AG04450 (cell line): Measurements from ENCODE around the gene CTRL. TPM values are rescaled to one million over a fixed set of nuclear protein-coding genes. Genes with fewer than 3 reads are reported as not detected.
"Not testable (repeated sequence)": the region's sequence is repeated elsewhere in the genome, so short reads cannot be mapped to it uniquely, and the experiment has no call there.

Experiments
- CTCF ChIA-PET: fragments of 300-600, 350-600 bp; formaldehyde crosslinking; extraction: SDS; loops from one replicate; lab custom pipeline; 2022; ENCODE audit warnings: antibody characterized with exemption, inconsistent platforms; lab: Charles Lee
- POLR2A ChIA-PET: fragments of 350-600 bp; formaldehyde crosslinking; extraction: SDS; loops from one replicate; lab custom pipeline; 2021; ENCODE audit warnings: antibody characterized with exemption, inconsistent platforms; lab: Yijun Ruan, JAX
- DNase-seq: peaks from one replicate; pipeline ENCODE4 v3.0.0-alpha.2; 2011; ENCODE audit warnings: low read depth, low spot score
- H3K27ac ChIP-seq: one replicate; pipeline ENCODE4 v1.5.1; 2012; ENCODE audit warnings: low read depth, low read length, control low read depth
- H3K27me3 ChIP-seq: one replicate; pipeline ENCODE4 v1.6.0; 2012; ENCODE audit warnings: low read length; ENCODE audit not compliant: control insufficient read depth, insufficient read depth
- H3K4me3 ChIP-seq: 2 replicates; pipeline ENCODE4 v1.5.1; 2011; ENCODE audit warnings: mild to moderate bottlenecking, low read depth, low read length, control low read depth
- H3K9me3 ChIP-seq: 2 replicates; pipeline ENCODE4 v1.5.1; 2012; ENCODE audit warnings: low read length; ENCODE audit not compliant: control insufficient read depth, insufficient read depth
- polyA plus RNA-seq: library from polyadenylated mRNA; depleted of rRNA; stranded (reverse); fragments of >200 nt; gene quantifications from 2 replicates; pipeline ENCODE4 v1.2.3, GENCODE V29; 2011
- TF ChIP-seq, protein P1 (sequence below): IDR thresholded peaks from 2 replicates; pipeline ENCODE4 v1.5.1; 2011; ENCODE audit warnings: low read depth, low read length, control low read depth, inconsistent platforms

CTRL gene
- polyA plus RNA-seq, 1 experiment, result 0.14 TPM

DNA sequence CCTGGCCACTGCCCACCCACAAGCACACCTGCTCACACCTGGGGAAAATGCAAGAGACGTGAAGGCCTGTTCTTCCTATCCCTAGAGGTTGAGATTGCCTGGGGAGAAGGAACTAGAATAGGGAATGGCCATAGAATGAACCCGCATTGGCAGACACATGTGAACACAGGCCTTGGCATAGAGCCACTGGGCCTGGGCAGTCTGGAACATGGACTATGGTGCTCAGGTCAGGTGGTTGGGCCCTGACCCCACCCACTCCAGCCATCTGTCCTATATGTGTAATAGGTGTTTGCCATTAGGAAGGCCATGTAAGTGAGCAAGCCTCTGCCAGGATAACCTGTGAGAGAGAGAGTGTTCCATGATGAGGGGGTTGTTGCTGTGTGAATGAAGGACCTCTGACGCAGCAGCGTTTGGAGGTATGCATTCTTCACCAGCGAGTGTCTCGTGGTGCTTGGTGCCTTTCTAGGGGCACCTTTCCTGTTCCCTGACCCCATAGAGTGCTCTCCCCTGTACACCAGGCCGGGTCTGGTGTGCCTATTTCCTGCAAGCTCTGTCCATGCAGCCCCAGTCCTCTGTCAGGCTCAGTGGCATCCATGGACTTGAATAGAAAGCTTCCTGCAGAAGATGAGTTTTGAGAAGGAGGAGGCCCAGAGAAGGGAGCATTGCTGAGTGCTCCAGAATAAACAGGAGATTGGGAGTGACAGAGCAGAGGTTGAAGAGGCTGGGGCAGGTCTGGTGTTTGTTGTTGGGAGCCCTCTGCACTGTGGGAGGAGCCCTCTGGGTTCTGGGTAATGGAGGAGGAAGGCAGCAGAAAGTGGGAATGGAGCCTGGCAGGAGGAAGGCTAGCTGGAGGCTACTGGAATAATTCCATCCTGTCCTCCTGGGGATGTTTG is 15.6 kb downstream of the CTRL start:
- Histone ChIP-seq H3K27ac (no peak overlapping the region), H3K9me3 (no peaks in the 10 kb centered on the region), H3K27me3 (no peaks in the 10 kb centered on the region), H3K4me3 (no peak overlapping the region)
- DNase-seq, result no peak
- ChIA-PET POLR2A (no interaction called here), CTCF (no interaction called here)
- TF ChIP-seq, protein P1, sequence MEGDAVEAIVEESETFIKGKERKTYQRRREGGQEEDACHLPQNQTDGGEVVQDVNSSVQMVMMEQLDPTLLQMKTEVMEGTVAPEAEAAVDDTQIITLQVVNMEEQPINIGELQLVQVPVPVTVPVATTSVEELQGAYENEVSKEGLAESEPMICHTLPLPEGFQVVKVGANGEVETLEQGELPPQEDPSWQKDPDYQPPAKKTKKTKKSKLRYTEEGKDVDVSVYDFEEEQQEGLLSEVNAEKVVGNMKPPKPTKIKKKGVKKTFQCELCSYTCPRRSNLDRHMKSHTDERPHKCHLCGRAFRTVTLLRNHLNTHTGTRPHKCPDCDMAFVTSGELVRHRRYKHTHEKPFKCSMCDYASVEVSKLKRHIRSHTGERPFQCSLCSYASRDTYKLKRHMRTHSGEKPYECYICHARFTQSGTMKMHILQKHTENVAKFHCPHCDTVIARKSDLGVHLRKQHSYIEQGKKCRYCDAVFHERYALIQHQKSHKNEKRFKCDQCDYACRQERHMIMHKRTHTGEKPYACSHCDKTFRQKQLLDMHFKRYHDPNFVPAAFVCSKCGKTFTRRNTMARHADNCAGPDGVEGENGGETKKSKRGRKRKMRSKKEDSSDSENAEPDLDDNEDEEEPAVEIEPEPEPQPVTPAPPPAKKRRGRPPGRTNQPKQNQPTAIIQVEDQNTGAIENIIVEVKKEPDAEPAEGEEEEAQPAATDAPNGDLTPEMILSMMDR, result no peak

- H3K27me3 ChIP-seq, POLR2A ChIA-PET, H3K9me3 ChIP-seq, DNase-seq, H3K4me3 ChIP-seq, H3K27ac ChIP-seq: not testable (repeated sequence)
- CTCF ChIA-PET, result interaction anchor here (0.9 to 1.2 kb wide), 2 partner anchors 10 to 99 kb away, joined by 4 read pairs; no protein-coding TSS in a partner anchor
These were observed 16.2 kb downstream of the CTRL start for GRCh38 chr16:67915496-67915769.

GRCh38 chr16:67914758-67915495 is 16.7 kb downstream of the CTRL start:
- ChIA-PET POLR2A (no interaction called here), CTCF (interaction anchor here (0.5 to 1.5 kb wide), 4 partner anchors 9 to 394 kb away, joined by 3 to 8 read pairs (median 4); partner anchors contain the start of gene NRN1L)

GRCh38 chr16:67910158-67910557 is 21.5 kb downstream of the CTRL start:
- ChIA-PET POLR2A (no interaction called here), CTCF (interaction anchor here (0.5 to 2.1 kb wide), 3 partner anchors 93 to 239 kb away, joined by 3 to 10 read pairs (median 3); no protein-coding TSS in a partner anchor)
- no peak overlapping the region for H3K4me3 ChIP-seq
- no peak overlapping the region for H3K27ac ChIP-seq
- no peaks in the 10 kb centered on the region for H3K9me3 ChIP-seq
- TF ChIP-seq, protein P1, result no peak
- peak; percentile 42 for DNase-seq
- no peaks in the 10 kb centered on the region for H3K27me3 ChIP-seq

More at GRCh38 chr16:67914758-67915495, 16.7 kb downstream of the CTRL start:
- Histone ChIP-seq H3K27ac (no peak overlapping the region), H3K4me3 (no peak overlapping the region), H3K9me3 (no peaks in the 10 kb centered on the region), H3K27me3 (no peaks in the 10 kb centered on the region)
- TF ChIP-seq, protein P1, result no peak
- DNase-seq, result no peak

DNA sequence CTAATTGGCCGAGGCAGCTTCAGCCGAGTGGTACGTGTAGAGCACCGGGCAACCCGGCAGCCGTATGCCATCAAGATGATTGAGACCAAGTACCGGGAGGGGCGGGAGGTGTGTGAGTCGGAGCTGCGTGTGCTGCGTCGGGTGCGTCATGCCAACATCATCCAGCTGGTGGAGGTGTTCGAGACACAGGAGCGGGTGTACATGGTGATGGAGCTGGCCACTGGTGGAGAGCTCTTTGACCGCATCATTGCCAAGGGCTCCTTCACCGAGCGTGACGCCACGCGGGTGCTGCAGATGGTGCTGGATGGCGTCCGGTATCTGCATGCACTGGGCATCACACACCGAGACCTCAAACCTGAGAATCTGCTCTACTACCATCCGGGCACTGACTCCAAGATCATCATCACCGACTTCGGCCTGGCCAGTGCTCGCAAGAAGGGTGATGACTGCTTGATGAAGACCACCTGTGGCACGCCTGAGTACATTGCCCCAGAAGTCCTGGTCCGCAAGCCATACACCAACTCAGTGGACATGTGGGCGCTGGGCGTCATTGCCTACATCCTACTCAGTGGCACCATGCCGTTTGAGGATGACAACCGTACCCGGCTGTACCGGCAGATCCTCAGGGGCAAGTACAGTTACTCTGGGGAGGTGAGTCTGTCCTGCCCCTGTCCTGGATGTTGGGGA is 22.5 kb downstream of the CTRL start:
- CTCF ChIA-PET, result no interaction called here
- no peaks in the 10 kb centered on the region for H3K27me3 ChIP-seq
- H3K4me3 ChIP-seq, result no peak overlapping the region
- POLR2A ChIA-PET, result no interaction called here
- H3K9me3 ChIP-seq, result no peaks in the 10 kb centered on the region
- TF ChIP-seq, protein P1, result no peak
- DNase-seq, result no peak
- no peak overlapping the region for H3K27ac ChIP-seq
